ENCODE results near the gene MRPL1. TPM values are rescaled to one million over a fixed set of nuclear protein-coding genes. Genes with fewer than 3 reads are reported as not detected.
A peak's percentile ranks its signal among the peaks of the same experiment; 100 is the strongest.

The MRPL1 gene
- total RNA-seq, 3 donors from 2014 or later (not counting 1 experiment from before 2014, with no cell fraction given): 17.9 to 22.9 (median 22.9) TPM

- ATAC-seq: no peak
- H3K4me1 ChIP-seq (ENCODE audit: control insufficient read depth, insufficient read depth, low read length): peaks cover 27% of the 10 kb centered on the region
- H3K36me3 ChIP-seq (ENCODE audit: control insufficient read depth, insufficient read depth, low read length): no peaks in the 10 kb centered on the region
- TF ChIP-seq CTCF (IDR thresholded peaks at IDR 0.05): no peak
- no peaks in the 10 kb centered on the region for H3K36me3 Mint-ChIP-seq
- no peaks in the 10 kb centered on the region for H3K9me3 ChIP-seq (ENCODE audit: control insufficient read depth, insufficient read depth, low read length)
- no peaks in the 10 kb centered on the region for H3K27me3 ChIP-seq (ENCODE audit: control insufficient read depth, insufficient read depth, low read length)
- no peaks in the 10 kb centered on the region for H3K27me3 Mint-ChIP-seq (ENCODE audit: low read depth in 2 of 2)
- no peak overlapping the region for H3K27ac Mint-ChIP-seq
- no peaks in the 10 kb centered on the region for H3K9me3 Mint-ChIP-seq
- H3K4me3 ChIP-seq (ENCODE audit: low read length): no peak overlapping the region
- no peak overlapping the region for H3K27ac ChIP-seq (ENCODE audit: low read length)
- no peak for DNase-seq
- H3K4me1 Mint-ChIP-seq: peaks cover 22 to 30% of the 10 kb centered on the region in 2 donors
- intact Hi-C loops (cut with micrococcal nuclease): no loop called here
- H3K4me3 Mint-ChIP-seq: no peak overlapping the region
- 100% methylated on average over 1 of the region's 3 CpGs for WGBS (ENCODE audit: insufficient coverage)
These were observed 16.7 kb upstream of the MRPL1 start for GRCh38 chr4:77845929-77846328.

GRCh38 chr4:77848508-77848907 is 14.1 kb upstream of the MRPL1 start:
- no peaks in the 10 kb centered on the region for H3K9me3 ChIP-seq (ENCODE audit: control insufficient read depth, insufficient read depth, low read length)
- no peaks in the 10 kb centered on the region for H3K27me3 ChIP-seq (ENCODE audit: control insufficient read depth, insufficient read depth, low read length)
- no peaks in the 10 kb centered on the region for H3K36me3 ChIP-seq (ENCODE audit: control insufficient read depth, insufficient read depth, low read length)
- Mint-ChIP-seq H3K36me3 (no peaks in the 10 kb centered on the region), H3K4me3 (no peak overlapping the region), H3K27ac (peak overlapping the region in 1 of 2 donors; percentile 73), H3K4me1 (peaks cover 42 to 53% of the 10 kb centered on the region in 2 donors), H3K27me3 (ENCODE audit: low read depth in 2 of 2) (no peaks in the 10 kb centered on the region), H3K9me3 (no peaks in the 10 kb centered on the region)
- ATAC-seq (no peak), DNase-seq (no peak)
- H3K27ac ChIP-seq (ENCODE audit: low read length): no peak overlapping the region
- peaks cover 34% of the 10 kb centered on the region for H3K4me1 ChIP-seq (ENCODE audit: control insufficient read depth, insufficient read depth, low read length)
- 93% methylated on average over 6 of the region's 6 CpGs for WGBS (ENCODE audit: insufficient coverage)
- TF ChIP-seq CTCF (IDR thresholded peaks at IDR 0.05): no peak
- intact Hi-C loops (cut with micrococcal nuclease): no loop called here
- H3K4me3 ChIP-seq (ENCODE audit: low read length): no peak overlapping the region

GRCh38 chr4:77849278-77849965 is 13.2 kb upstream of the MRPL1 start:
- Histone ChIP-seq H3K36me3 (ENCODE audit: control insufficient read depth, insufficient read depth, low read length) (no peaks in the 10 kb centered on the region), H3K9me3 (ENCODE audit: control insufficient read depth, insufficient read depth, low read length) (no peaks in the 10 kb centered on the region), H3K4me1 (ENCODE audit: control insufficient read depth, insufficient read depth, low read length) (peaks cover 42% of the 10 kb centered on the region), H3K27ac (ENCODE audit: low read length) (peak overlapping the region; percentile 39), H3K4me3 (ENCODE audit: low read length) (no peak overlapping the region), H3K27me3 (ENCODE audit: control insufficient read depth, insufficient read depth, low read length) (no peaks in the 10 kb centered on the region)
- no peaks in the 10 kb centered on the region for H3K9me3 Mint-ChIP-seq
- H3K27me3 Mint-ChIP-seq (ENCODE audit: low read depth in 2 of 2): no peaks in the 10 kb centered on the region
- no peaks in the 10 kb centered on the region for H3K36me3 Mint-ChIP-seq
- H3K4me3 Mint-ChIP-seq: peak overlapping the region; percentile 71
- H3K4me1 Mint-ChIP-seq: peaks cover 43 to 54% of the 10 kb centered on the region in 2 donors
- TF ChIP-seq CTCF (IDR thresholded peaks at IDR 0.05): no peak
- H3K27ac Mint-ChIP-seq: peak overlapping the region; percentile 73 to 80
- peak in 1 of 2 donors; percentile 55 for DNase-seq
- intact Hi-C loops (cut with micrococcal nuclease): no loop called here
- ATAC-seq: peak in 2 of 3 donors; percentile 22 to 58
- 70% methylated on average over 12 of the region's 12 CpGs for WGBS (ENCODE audit: insufficient coverage)

Measured in natural killer cell (primary cell).